GM13976 (cell line): Measurements from ENCODE around the gene UBE2Q1.
"Not testable (repeated sequence)": the region's sequence is repeated elsewhere in the genome, so short reads cannot be mapped to it uniquely, and the experiment has no call there.

Source experiments
- DNase-seq: peaks from one replicate; pipeline ENCODE4 v3.0.0; 2012; ENCODE audit warnings: low spot score
- in situ Hi-C: fragments of 300-500 bp; cut with MboI; formaldehyde crosslinking; loops from one replicate; pipeline ENCODE4 v1.12.0; 2022; ENCODE audit warnings: low sequenced_read_pairs, mixed read lengths, inconsistent platforms; ENCODE audit not compliant: unreplicated experiment
- TF ChIP-seq, protein P1 (sequence below): IDR thresholded peaks from 2 replicates; pipeline ENCODE4 v1.5.1; 2012; ENCODE audit warnings: borderline replicate concordance, mild to moderate bottlenecking; ENCODE audit not compliant: insufficient read depth; ENCODE audit errors: extremely low read depth, missing control alignments, control extremely low read depth

Gene UBE2Q1

GRCh38 chr1:154546264-154547063, 12.0 kb downstream of the UBE2Q1 start:
- in situ Hi-C loops = no loop called here
- TF ChIP-seq, protein P1, sequence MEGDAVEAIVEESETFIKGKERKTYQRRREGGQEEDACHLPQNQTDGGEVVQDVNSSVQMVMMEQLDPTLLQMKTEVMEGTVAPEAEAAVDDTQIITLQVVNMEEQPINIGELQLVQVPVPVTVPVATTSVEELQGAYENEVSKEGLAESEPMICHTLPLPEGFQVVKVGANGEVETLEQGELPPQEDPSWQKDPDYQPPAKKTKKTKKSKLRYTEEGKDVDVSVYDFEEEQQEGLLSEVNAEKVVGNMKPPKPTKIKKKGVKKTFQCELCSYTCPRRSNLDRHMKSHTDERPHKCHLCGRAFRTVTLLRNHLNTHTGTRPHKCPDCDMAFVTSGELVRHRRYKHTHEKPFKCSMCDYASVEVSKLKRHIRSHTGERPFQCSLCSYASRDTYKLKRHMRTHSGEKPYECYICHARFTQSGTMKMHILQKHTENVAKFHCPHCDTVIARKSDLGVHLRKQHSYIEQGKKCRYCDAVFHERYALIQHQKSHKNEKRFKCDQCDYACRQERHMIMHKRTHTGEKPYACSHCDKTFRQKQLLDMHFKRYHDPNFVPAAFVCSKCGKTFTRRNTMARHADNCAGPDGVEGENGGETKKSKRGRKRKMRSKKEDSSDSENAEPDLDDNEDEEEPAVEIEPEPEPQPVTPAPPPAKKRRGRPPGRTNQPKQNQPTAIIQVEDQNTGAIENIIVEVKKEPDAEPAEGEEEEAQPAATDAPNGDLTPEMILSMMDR = peak; percentile 86
- DNase-seq = peak; percentile 84

GRCh38 chr1:154541231-154541630, 17.2 kb downstream of the UBE2Q1 start:
- TF ChIP-seq, protein P1 = no peak
- no peak for DNase-seq
- in situ Hi-C loops = loop anchor here (5.0 kb wide), 1 partner anchor 59 kb away; no protein-coding TSS in a partner anchor

- in situ Hi-C loops = loop anchor here (5.0 kb wide), 1 partner anchor 57 kb away; no protein-coding TSS in a partner anchor
- TF ChIP-seq, protein P1 = no peak
These were observed 18.7 kb downstream of the UBE2Q1 start for GRCh38 chr1:154539486-154540483.

GRCh38 chr1:154536570-154536969, 21.9 kb downstream of the UBE2Q1 start:
- DNase-seq = no peak
- TF ChIP-seq, protein P1 = no peak
- in situ Hi-C loops = no loop called here

More at GRCh38 chr1:154539486-154540483, 18.7 kb downstream of the UBE2Q1 start:
- DNase-seq = no peak

DNA sequence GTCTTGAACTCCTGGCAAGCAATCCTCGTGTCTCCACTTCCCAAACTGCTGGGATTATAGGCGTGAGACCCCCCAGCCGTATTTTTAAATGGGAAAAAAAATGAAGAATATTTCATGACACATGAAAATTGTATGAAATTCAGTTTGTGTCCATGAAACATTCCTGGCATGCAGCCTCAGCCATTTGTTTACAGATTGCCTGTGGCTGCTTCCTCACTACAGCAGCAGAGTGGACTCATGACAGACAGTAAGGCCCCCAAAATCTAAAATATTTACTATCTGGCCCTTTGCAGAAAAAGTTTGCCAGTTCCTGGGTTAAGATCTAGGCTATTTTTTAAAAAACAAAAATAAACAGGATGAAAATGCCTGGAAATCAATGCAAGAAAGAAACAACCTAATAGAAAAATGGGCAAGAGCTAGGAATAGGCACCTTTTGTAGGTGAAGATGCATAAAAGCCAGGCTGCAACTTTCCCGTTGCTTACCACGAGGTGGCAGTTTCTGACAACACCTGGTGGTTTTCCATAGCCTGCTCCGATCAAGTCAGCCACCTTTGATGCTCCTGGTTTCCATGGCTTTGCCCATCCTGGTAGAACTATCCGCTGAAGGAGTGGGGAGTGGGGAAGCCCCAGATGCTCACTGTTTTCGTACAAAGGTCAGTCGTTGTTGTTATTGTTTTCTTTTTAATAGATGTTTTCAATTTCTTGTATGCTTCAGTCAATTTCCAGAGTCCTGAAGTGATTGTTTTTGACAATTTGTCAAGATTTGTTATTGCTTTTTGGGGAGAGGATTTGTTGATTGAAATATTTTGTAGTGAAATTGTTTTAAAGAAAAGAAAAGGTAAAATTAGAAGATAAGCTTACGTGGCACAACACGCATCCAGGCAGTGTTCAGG, 24.3 kb downstream of the UBE2Q1 start:
- peak; percentile 45 for DNase-seq
- TF ChIP-seq, protein P1 = peak; percentile 20
- in situ Hi-C loops = no loop called here

- in situ Hi-C loops, DNase-seq: not testable (repeated sequence)
These were observed 26.5 kb downstream of the UBE2Q1 start for GRCh38 chr1:154531950-154532349.
